GM18907 (cell line): ENCODE measurements around the gene LHPP.
A peak's percentile ranks its signal among the peaks of the same experiment; 100 is the strongest.
"Not testable (repeated sequence)": the region's sequence is repeated elsewhere in the genome, so short reads cannot be mapped to it uniquely, and the experiment has no call there.

Source experiments
- ATAC-seq: cut with Tn5 transposase; IDR thresholded peaks from one replicate; pipeline ENCODE4 v1.9.1; 2021; ENCODE audit warnings: mild to moderate bottlenecking, moderate library complexity; ENCODE audit not compliant: unreplicated experiment

Gene LHPP, protein sequence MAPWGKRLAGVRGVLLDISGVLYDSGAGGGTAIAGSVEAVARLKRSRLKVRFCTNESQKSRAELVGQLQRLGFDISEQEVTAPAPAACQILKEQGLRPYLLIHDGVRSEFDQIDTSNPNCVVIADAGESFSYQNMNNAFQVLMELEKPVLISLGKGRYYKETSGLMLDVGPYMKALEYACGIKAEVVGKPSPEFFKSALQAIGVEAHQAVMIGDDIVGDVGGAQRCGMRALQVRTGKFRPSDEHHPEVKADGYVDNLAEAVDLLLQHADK

DNA sequence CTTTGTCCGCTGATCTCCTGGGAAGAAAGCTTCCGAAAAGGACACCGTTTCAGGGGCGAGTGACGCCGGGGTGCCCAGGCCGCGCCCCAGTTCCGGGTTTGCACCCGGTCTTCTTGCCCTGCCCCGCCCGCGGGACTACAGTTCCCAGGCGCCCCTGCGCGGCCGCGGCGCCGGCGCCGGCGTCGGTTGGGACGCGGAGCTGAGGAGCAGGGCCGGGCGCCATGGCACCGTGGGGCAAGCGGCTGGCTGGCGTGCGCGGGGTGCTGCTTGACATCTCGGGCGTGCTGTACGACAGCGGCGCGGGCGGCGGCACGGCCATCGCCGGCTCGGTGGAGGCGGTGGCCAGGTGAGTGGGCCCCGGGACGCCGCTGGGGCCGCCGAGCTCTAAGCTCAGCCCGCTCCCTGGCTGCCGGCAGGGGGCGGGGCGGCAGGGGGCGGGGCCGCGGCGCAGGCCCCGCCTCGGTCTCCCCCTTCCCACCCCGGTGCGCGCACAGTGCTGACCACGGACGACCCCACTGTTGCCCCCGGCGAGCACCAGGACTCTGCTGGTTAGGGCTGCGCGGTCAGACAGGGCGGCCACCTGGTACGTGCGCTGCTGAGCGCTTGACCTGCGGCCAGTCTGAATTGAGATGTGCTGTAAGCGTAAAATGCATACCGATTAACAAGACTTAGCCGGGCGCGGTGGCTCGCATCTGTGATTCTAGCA is at the start of gene LHPP:
Gene LHPP, plus strand, starts transcription at position 182 of the 706 bp plus-strand sequence. Its CDS starts 40 bp downstream, at position 222.
- ATAC-seq: peak; percentile 96

DNA sequence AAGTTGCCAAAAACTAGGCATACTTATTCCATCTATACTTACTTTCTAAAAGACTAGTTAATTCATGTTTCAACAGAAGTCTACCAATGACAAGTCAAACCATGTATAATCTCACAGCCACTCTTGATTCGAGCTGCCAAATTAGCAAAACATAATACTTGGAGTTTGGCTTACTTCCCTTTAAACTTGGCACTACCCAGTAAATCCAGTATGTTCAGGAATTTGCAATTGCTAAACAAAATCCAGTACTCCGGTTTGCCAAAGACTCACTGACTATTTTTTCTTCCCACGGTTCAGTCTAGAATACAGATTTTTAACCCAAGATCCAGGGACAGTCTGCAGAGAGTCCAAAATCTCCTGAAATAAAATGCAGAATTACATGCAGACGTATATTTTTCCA is 47.5 kb upstream of the LHPP start:
- no peak for ATAC-seq

DNA sequence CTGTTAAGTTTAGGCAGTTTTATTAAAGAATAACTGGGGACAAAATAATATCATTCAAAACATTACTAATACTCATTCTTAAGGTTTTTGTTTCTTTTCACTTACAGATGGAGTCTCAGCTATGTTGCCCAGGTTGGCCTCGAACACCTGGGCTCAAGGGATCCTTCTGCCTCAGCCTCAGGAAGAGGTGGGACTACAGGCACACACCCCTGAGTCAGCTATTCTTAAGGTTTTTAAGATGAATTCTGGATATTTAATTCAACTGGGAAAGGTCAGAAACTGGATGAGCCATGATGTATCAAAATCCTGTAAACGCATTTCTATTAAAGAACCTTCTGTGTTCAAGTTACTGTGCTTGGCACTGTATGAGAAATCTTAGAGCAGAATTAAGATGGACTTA is 46.4 kb upstream of the LHPP start:
- ATAC-seq: no peak

DNA sequence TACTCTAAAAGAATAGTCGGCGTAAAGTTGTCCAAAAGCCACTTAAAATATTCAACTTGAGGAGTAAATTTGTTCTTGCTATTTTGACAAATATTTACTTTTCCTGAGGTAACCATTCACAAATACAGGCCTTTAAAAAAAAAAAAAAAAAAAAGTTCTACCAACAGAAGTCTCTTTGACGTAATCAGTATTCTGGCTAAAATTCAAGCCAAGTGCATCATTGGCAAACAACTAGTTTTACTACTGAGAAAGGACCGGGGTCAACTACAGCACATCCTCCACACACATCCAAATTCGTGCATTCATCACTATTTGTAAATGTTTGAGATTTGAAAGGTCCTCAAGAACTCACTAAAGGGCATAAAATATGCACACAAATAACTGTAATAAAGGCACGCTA is 44.9 kb upstream of the LHPP start:
- ATAC-seq: no peak

DNA sequence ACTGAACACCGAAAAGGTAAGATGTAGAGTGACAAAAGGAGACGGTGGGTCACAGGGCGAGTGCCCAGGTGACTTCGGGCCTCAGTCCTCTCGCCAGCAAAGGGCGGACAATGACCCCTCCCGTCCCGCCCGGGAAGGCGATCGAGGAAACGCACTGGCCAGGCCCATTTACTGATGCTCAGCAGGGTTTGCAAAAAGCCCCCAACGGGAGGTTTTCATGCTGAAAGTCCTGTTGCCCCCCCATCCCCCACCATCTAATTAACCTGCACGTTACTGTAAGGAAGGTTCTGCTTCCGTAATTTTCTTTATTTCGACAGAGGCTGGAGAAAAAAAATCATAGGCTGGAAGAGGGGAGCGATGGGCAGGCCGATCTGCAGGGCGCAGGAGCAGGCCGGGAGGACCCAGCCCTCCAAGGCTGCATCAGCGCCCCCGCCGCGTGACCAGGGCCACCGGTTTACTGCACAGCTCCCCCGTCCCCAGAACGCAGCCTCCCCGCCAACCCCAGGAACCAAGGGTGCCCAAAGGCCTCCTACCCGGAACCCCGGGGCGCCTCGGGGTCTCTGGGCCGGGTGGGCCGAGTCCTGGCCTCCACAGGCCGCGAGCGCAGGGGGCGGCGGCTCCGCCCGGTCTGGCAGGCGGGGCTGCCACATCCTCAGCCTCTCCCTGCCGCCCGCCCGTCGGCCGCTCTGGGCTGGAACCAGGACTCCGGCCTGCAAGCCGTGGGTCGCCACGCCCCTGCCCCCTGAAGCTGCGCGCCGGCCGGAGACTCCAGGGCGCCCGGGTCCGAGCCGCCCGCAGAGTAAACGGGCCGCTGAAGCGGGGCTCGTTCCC is 43.5 kb upstream of the LHPP start:
- peak; percentile 38 for ATAC-seq

DNA sequence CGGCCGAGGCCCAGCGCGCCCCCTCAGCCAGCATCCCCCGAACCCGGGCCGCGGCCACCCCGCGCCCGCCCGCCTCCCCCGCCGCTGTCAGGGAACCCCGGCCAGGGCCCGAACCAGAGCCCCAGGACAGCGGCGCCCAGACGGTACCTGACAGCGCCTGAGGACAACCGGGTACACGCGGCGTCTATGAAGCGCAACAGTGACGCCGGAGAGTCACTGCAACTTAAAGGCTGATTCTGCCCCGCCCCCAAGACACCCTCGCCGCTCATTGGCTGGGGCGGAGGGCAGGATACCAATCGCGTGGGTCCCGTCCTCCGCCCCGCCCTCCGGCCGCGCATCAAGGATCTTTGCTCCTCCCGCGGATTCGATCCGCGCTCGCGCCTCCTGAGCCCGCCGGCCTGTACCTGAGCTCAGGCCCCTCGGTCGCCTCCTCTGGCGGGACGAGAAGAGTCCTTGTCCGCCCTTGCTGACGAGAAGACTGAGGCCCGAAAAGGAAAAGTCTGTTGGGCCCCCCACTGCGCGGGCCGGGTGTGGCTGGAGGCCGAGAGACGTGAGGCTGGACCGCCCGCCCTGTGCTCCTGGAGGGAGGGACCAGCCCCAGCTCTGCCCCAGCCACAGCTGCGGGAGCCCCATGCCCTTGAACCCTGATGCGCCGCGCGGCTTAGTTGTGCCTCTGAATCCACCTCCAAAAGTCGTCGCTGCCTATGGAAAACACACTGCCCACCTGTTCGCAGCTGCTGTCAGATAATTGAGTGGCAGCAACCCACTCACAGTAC is 42.7 kb upstream of the LHPP start, which contains the start of gene OAT:
Gene OAT, minus strand, starts transcription at position 198 of the 776 bp plus-strand sequence. CDS start 6,752 bp downstream, outside the sequence.
- ATAC-seq: peak; percentile 98

- no peak for ATAC-seq
Observed at GRCh38 chr10:124419635-124420034, 42.0 kb upstream of the LHPP start.

GRCh38 chr10:124420254-124420653 is 41.4 kb upstream of the LHPP start:
- no peak for ATAC-seq

- ATAC-seq: no peak
Observed at GRCh38 chr10:124422742-124423141, 38.9 kb upstream of the LHPP start.

DNA sequence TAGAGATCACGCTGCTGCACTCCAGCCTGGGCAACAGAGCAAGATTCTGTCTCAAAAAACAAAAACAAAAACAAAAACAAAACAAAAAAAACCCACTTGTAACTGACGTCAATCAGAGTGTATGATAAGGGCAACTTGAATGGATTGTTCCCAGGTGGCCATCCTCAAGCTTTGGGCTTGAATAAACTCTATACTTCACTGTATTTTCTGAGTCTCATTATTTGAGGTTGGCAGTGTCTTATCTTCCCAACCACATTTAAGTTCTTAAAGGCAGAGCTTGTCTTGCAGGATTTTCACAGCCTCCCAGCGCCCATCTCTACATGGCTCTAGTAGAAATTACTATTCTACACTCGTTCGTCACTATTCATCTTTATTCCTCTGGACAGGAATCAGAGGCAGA is 37.8 kb upstream of the LHPP start:
- no peak for ATAC-seq

DNA sequence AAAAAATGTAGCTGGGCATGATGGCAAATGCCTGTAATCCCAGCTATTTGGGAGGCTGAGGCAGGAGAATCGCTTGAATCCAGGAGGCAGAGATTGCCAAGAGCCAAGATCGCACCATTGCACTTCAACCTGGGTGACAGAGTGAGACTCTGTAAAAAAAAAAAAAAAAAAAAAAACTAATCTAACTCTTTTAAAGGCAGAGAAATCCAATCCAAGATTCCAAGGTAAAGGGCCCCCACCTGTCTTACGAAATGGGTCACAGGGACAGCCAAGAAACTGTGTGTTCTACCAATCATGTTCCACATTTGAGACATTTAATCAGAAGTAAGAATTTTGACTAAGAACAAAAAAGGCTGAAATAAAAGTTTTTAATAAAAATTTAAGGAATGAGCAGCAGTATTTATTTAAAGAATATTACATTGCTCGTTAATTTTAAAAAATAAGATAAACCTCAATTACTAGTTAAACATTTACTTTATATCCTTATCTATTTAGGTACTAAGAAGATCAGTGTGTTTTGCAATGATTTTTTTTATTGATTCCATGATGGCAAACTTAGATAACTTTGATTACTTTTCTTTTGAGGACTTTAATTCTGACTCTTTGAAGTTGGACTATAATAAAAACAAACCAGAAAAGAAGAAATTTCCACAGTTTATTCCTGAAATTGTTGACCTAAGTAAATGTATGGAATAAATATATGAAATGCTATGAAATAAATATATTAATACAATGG is 36.2 kb upstream of the LHPP start:
- no peak for ATAC-seq

GRCh38 chr10:124428207-124428777 is 33.3 kb upstream of the LHPP start:
- no peak for ATAC-seq

DNA sequence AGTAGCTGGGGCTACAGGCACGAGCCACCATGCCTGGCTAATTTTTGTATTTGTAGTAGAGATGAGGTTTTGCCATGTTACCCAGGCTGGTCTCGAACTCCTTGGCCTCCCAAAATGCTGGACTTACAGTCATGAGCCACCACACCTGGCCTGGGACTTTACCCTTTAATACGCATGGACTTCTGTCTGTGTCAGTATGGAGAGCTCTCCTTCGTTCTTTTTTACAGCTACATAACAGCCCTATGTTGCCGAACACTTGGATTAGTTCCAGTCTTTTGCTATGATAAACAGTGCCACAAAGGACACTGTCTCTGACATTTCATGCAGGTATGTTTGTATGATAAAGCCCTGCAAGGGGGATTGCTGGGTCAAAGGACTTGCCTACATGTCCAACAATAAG is 32.0 kb upstream of the LHPP start:
- no peak for ATAC-seq

- no peak for ATAC-seq
Observed at GRCh38 chr10:124430077-124430476, 31.5 kb upstream of the LHPP start.

GRCh38 chr10:124433461-124433860 is 28.2 kb upstream of the LHPP start:
- ATAC-seq: no peak

DNA sequence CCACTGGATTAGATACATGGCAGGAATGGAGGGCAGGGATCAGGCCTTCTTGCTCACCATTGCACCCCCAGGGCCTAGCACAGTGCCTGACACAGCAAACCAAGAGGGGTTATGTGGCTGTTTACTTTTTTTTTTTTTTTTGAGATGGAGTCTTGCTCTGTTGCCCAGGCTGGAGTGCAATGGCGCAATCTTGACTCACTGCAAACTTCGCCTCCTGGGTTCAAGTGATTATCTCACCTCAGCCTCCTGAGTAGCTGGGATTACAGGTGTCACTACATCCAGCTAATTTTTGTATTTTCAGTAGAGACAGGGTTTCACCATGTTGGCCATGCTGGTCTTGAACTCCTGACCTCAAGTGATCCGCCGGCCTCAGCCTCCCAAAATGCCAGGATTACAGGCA is 25.9 kb upstream of the LHPP start:
- ATAC-seq: not testable (repeated sequence)

- peak; percentile 74 for ATAC-seq
Observed at GRCh38 chr10:124436191-124436638, 25.4 kb upstream of the LHPP start.

GRCh38 chr10:124441694-124442093 is 19.9 kb upstream of the LHPP start:
- not testable (repeated sequence) for ATAC-seq
